ENCODE measurements around the gene CCDC3. TPM values are rescaled to one million over a fixed set of nuclear protein-coding genes. Genes with fewer than 3 reads are reported as not detected.
"Not testable (repeated sequence)": the region's sequence is repeated elsewhere in the genome, so short reads cannot be mapped to it uniquely, and the experiment has no call there.

Gene CCDC3
- total RNA-seq, 3 donors from 2014 or later (not counting 1 experiment from before 2014, with no cell fraction given), result 0.21 to 0.23 (median 0.23) TPM

DNA sequence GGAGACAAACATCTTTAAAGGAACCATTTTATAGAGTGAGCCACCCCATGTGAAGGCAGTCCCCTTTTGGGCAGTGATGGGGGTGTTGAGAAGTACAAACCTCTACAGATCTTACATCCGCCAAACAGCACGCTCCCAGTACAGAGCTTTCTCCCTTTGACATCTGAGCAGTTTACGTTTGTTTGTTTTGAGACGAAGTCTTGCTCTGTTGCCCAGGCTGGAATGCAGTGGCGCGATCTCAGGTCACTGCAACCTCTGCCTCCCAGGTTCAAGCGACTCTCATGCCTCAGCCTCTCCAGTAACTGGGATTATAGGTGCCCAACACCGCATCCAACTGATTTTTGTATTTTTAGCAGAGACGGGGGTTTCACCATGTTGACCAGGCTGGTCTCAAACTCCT lies 128.9 kb downstream of the CCDC3 start:
- H3K27ac Mint-ChIP-seq, result no peak overlapping the region
- Histone ChIP-seq H3K4me1 (ENCODE audit: control insufficient read depth, insufficient read depth, low read length) (no peaks in the 10 kb centered on the region), H3K27ac (ENCODE audit: low read length) (no peak overlapping the region), H3K9me3 (ENCODE audit: control insufficient read depth, insufficient read depth, low read length) (no peaks in the 10 kb centered on the region), H3K4me3 (ENCODE audit: low read length) (no peak overlapping the region), H3K27me3 (ENCODE audit: control insufficient read depth, insufficient read depth, low read length) (no peaks in the 10 kb centered on the region), H3K36me3 (ENCODE audit: control insufficient read depth, insufficient read depth, low read length) (no peaks in the 10 kb centered on the region)
- TF ChIP-seq, protein P1, sequence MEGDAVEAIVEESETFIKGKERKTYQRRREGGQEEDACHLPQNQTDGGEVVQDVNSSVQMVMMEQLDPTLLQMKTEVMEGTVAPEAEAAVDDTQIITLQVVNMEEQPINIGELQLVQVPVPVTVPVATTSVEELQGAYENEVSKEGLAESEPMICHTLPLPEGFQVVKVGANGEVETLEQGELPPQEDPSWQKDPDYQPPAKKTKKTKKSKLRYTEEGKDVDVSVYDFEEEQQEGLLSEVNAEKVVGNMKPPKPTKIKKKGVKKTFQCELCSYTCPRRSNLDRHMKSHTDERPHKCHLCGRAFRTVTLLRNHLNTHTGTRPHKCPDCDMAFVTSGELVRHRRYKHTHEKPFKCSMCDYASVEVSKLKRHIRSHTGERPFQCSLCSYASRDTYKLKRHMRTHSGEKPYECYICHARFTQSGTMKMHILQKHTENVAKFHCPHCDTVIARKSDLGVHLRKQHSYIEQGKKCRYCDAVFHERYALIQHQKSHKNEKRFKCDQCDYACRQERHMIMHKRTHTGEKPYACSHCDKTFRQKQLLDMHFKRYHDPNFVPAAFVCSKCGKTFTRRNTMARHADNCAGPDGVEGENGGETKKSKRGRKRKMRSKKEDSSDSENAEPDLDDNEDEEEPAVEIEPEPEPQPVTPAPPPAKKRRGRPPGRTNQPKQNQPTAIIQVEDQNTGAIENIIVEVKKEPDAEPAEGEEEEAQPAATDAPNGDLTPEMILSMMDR (IDR thresholded peaks at IDR 0.05), result no peak
- H3K4me1 Mint-ChIP-seq, result no peaks in the 10 kb centered on the region
- ATAC-seq (no peak), DNase-seq (no peak)
- no peaks in the 10 kb centered on the region for H3K36me3 Mint-ChIP-seq
- WGBS (ENCODE audit: insufficient coverage), result 93% methylated on average over 9 of the region's 9 CpGs
- no peaks in the 10 kb centered on the region for H3K9me3 Mint-ChIP-seq
- peaks cover under 1 to 2% of the 10 kb centered on the region in 2 donors for H3K27me3 Mint-ChIP-seq (ENCODE audit: low read depth in 2 of 2)
- intact Hi-C loops (cut with micrococcal nuclease), result no loop called here
- H3K4me3 Mint-ChIP-seq, result no peak overlapping the region

DNA sequence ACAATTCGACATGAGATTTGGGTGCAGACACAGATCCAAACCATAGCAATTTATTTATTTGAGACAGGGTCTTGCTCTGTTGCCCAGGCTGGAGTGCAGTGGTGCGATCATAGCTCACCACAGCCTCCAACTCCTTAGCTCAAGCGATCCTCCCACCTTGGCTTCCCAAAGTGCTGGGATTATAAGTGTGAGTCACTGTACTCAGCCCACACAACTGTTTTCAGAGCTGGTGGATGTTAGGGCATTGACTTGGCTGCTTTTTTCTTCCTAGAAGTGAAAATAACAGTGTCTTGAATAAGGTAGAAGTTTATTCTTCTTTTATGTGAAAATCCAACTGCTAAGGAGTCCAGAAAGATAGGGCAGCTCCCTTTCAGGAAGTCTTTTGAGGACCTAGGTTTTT lies 132.1 kb downstream of the CCDC3 start:
- Mint-ChIP-seq H3K27ac (no peak overlapping the region), H3K9me3 (no peaks in the 10 kb centered on the region), H3K27me3 (ENCODE audit: low read depth in 2 of 2) (peaks cover 0 to 2% of the 10 kb centered on the region in 2 donors), H3K36me3 (no peaks in the 10 kb centered on the region), H3K4me1 (no peaks in the 10 kb centered on the region), H3K4me3 (no peak overlapping the region)
- no peak overlapping the region for H3K4me3 ChIP-seq (ENCODE audit: low read length)
- no peak overlapping the region for H3K27ac ChIP-seq (ENCODE audit: low read length)
- H3K4me1 ChIP-seq (ENCODE audit: control insufficient read depth, insufficient read depth, low read length), result no peaks in the 10 kb centered on the region
- no peaks in the 10 kb centered on the region for H3K27me3 ChIP-seq (ENCODE audit: control insufficient read depth, insufficient read depth, low read length)
- H3K36me3 ChIP-seq (ENCODE audit: control insufficient read depth, insufficient read depth, low read length), result no peaks in the 10 kb centered on the region
- DNase-seq (no peak), ATAC-seq (no peak)
- 76% methylated on average over 2 of the region's 3 CpGs for WGBS (ENCODE audit: insufficient coverage)
- H3K9me3 ChIP-seq (ENCODE audit: control insufficient read depth, insufficient read depth, low read length), result no peaks in the 10 kb centered on the region
- intact Hi-C loops (cut with micrococcal nuclease), result no loop called here
- TF ChIP-seq, protein P1 (IDR thresholded peaks at IDR 0.05), result no peak

DNA sequence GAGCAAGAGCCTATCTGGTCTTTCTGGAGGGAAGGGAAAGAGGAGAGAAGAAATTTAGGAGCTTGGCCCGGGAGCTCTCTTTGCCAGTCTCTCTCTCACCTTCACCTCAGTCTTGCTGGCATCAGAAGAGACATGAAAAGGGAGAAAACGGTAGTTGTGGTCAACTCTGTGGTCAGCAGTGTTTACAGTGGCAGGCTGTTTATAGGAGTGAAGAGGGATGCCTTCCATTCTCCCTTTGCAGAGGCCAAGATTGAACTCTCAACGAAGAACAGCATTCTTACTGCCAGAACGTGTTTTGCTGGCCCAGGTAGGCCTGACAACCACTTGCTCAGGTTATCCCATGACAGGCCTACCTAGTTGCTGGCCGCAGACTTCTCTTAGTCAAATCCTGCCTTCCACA lies 133.3 kb downstream of the CCDC3 start:
- TF ChIP-seq, protein P1 (IDR thresholded peaks at IDR 0.05), result no peak
- DNase-seq, result no peak
- H3K9me3 Mint-ChIP-seq, result no peaks in the 10 kb centered on the region
- no peak overlapping the region for H3K27ac Mint-ChIP-seq
- Histone ChIP-seq H3K27ac (ENCODE audit: low read length) (no peak overlapping the region), H3K4me1 (ENCODE audit: control insufficient read depth, insufficient read depth, low read length) (no peaks in the 10 kb centered on the region), H3K36me3 (ENCODE audit: control insufficient read depth, insufficient read depth, low read length) (no peaks in the 10 kb centered on the region), H3K4me3 (ENCODE audit: low read length) (no peak overlapping the region), H3K27me3 (ENCODE audit: control insufficient read depth, insufficient read depth, low read length) (no peaks in the 10 kb centered on the region), H3K9me3 (ENCODE audit: control insufficient read depth, insufficient read depth, low read length) (no peaks in the 10 kb centered on the region)
- intact Hi-C loops (cut with micrococcal nuclease), result no loop called here
- no peaks in the 10 kb centered on the region for H3K4me1 Mint-ChIP-seq
- peaks cover 0 to 2% of the 10 kb centered on the region in 2 donors for H3K27me3 Mint-ChIP-seq (ENCODE audit: low read depth in 2 of 2)
- H3K4me3 Mint-ChIP-seq, result no peak overlapping the region
- H3K36me3 Mint-ChIP-seq, result no peaks in the 10 kb centered on the region
- 64% methylated on average over 5 of the region's 5 CpGs for WGBS (ENCODE audit: insufficient coverage)
- no peak for ATAC-seq

DNA sequence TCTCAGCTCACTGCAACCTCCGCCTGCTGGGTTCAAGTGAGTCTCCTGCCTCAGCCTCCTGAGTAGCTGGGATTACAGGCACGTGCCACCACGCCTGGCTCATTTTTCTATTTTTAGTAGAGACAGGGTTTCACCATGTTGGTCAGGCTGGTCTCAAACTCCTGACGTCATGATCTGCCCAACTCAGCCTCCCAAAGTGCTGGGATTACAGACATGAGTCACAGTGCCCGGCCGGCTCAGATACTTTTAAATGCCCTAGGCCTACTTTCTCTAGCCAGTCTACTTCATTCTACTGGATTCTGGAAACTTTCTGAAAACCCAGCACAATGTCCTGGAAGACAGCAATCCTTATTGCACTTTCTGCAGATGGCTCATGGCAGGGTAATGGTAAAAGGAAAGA lies 136.0 kb downstream of the CCDC3 start:
- H3K27me3 ChIP-seq (ENCODE audit: control insufficient read depth, insufficient read depth, low read length); H3K27ac ChIP-seq (ENCODE audit: low read length); H3K9me3 ChIP-seq (ENCODE audit: control insufficient read depth, insufficient read depth, low read length); intact Hi-C loops (cut with micrococcal nuclease); H3K4me3 ChIP-seq (ENCODE audit: low read length); H3K27me3 Mint-ChIP-seq (ENCODE audit: low read depth in 2 of 2); H3K4me3 Mint-ChIP-seq; DNase-seq; H3K27ac Mint-ChIP-seq; H3K4me1 ChIP-seq (ENCODE audit: control insufficient read depth, insufficient read depth, low read length); H3K36me3 Mint-ChIP-seq; H3K36me3 ChIP-seq (ENCODE audit: control insufficient read depth, insufficient read depth, low read length); H3K4me1 Mint-ChIP-seq; H3K9me3 Mint-ChIP-seq; ATAC-seq: not testable (repeated sequence)
- WGBS (ENCODE audit: insufficient coverage), result 91% methylated on average over 6 of the region's 6 CpGs
